CD4-positive, alpha-beta memory T cell (primary cell): Measurements from ENCODE around the gene FBXO2. TPM values are rescaled to one million over a fixed set of nuclear protein-coding genes. Genes with fewer than 3 reads are reported as not detected.

ENCODE experiments used
- CTCF ChIA-PET: fragments of 350-600 bp; sonication (Branson Sonifier 250); formaldehyde crosslinking; loops from one replicate; lab custom pipeline; 2021; ENCODE audit warnings: inconsistent platforms; ENCODE audit not compliant: partially characterized antibody; lab: Charles Lee
- POLR2A ChIA-PET: fragments of 350-600 bp; sonication (Branson Sonifier 250); formaldehyde crosslinking; loops from one replicate; lab custom pipeline; 2021; ENCODE audit not compliant: partially characterized antibody; lab: Charles Lee
- DNase-seq, 5 donors: peaks; one replicate each; pipeline versions ENCODE4 v3.0.0 to v3.0.0-alpha.2; 2020 to 2022; ENCODE audit warnings: mixed read lengths in 1 of 5
- H3K27ac ChIP-seq: one replicate; pipeline ENCODE4 v1.7.0; 2013; ENCODE audit warnings: low read depth, low read length
- H3K27me3 ChIP-seq: 2 replicates; pipeline ENCODE4 v1.7.0; 2013; ENCODE audit warnings: mild to moderate bottlenecking, low read length, moderate library complexity; ENCODE audit not compliant: insufficient read depth
- H3K36me3 ChIP-seq: 2 replicates; pipeline ENCODE4 v1.7.0; 2013; ENCODE audit warnings: mild to moderate bottlenecking, low read length, moderate library complexity; ENCODE audit not compliant: insufficient read depth
- H3K4me1 ChIP-seq: 2 replicates; pipeline ENCODE4 v1.7.0; 2013; ENCODE audit warnings: mild to moderate bottlenecking, low read length, moderate library complexity; ENCODE audit not compliant: insufficient read depth
- H3K4me3 ChIP-seq, 2 donors: one replicate each; pipeline ENCODE4 v1.7.0; 2013; ENCODE audit warnings: low read length in 2 of 2, mild to moderate bottlenecking in 1 of 2
- H3K9me3 ChIP-seq, 2 donors: one replicate each; pipeline ENCODE4 v1.7.0; 2013; ENCODE audit warnings: low read length in 2 of 2, control low read depth in 1 of 2; ENCODE audit not compliant: control insufficient read depth in 1 of 2
- H3K27ac Mint-ChIP-seq, 7 donors: one replicate each; pipeline ENCODE4 v1.8.0; 2020 to 2021; ENCODE audit warnings: mixed read lengths in 7 of 7, mild to moderate bottlenecking in 6 of 7, inconsistent platforms in 3 of 7, moderate library complexity in 3 of 7
- H3K27me3 Mint-ChIP-seq, 2 donors: one replicate each; pipeline ENCODE4 v1.8.0; 2020 to 2021; ENCODE audit warnings: mixed read lengths in 2 of 2
- H3K36me3 Mint-ChIP-seq, 2 donors: one replicate each; pipeline ENCODE4 v1.8.0; 2020 to 2021; ENCODE audit warnings: mixed read lengths in 2 of 2, inconsistent platforms in 1 of 2, mild to moderate bottlenecking in 1 of 2
- H3K4me1 Mint-ChIP-seq, 4 donors: one replicate each; pipeline ENCODE4 v1.8.0; 2020 to 2021; ENCODE audit warnings: mixed read lengths in 4 of 4, mild to moderate bottlenecking in 1 of 4
- H3K4me3 Mint-ChIP-seq, 8 donors: one replicate each; pipeline ENCODE4 v1.8.0; 2020 to 2021; ENCODE audit warnings: mixed read lengths in 8 of 8, mild to moderate bottlenecking in 7 of 8, moderate library complexity in 6 of 8, inconsistent platforms in 3 of 8
- H3K9me3 Mint-ChIP-seq, 8 donors: one replicate each; pipeline ENCODE4 v1.8.0; 2020 to 2021; ENCODE audit warnings: mixed read lengths in 8 of 8, mild to moderate bottlenecking in 5 of 8, inconsistent platforms in 3 of 8, moderate library complexity in 1 of 8
- intact Hi-C: fragments of 100-400 bp; cut with micrococcal nuclease; formaldehyde crosslinking; loops from one replicate; pipeline ENCODE4 v1.15.1; 2023
- polyA plus RNA-seq, 2 donors: library from polyadenylated mRNA; unstranded; fragments of 300-500 nt; fragmentation: Illumina TruSeq; gene quantifications; one replicate each; pipeline ENCODE4 v1.2.3, GENCODE V29; 2021
- total RNA-seq, 2 experiments: library from RNA; stranded (reverse); gene quantifications; one replicate each; pipeline ENCODE4 v1.2.3, GENCODE V29; 2021

FBXO2 gene
- total and polyA plus RNA-seq, 4 experiments from 2014 or later, result 4.1 to 7.5 (median 4.7) TPM

DNA sequence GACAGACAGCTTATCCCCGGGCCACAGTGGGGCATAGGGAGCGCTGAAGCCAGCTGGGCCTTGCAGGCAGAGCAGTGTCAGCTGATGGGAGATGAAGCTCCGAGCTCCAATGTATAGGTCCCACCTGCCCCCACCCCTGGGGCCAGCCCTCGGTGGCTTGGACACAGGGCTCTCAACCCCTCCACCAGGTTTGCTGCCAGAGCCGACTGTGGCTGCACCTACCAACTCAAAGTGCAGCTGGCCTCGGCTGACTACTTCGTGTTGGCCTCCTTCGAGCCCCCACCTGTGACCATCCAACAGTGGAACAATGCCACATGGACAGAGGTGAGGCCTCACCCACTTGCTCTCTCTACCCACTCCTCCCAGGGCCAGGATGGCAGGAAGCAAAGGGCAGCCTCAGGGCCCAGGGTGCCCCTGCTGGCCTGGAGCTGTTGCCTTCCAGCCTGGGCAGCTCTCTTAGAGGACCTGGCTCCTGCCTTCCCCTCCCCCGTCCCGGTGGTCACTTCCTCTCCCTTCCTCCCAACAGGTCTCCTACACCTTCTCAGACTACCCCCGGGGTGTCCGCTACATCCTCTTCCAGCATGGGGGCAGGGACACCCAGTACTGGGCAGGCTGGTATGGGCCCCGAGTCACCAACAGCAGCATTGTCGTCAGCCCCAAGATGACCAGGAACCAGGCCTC lies 19.0 kb upstream of the FBXO2 start:
- Histone ChIP-seq H3K4me1 (peaks cover under 1% of the 10 kb centered on the region), H3K9me3 (no peaks in the 10 kb centered on the region), H3K36me3 (peaks cover 20% of the 10 kb centered on the region), H3K27me3 (no peaks in the 10 kb centered on the region), H3K27ac (no peak overlapping the region), H3K4me3 (no peak overlapping the region)
- Mint-ChIP-seq H3K4me1 (peaks cover 0 to 2% (median 0%) of the 10 kb centered on the region in 4 donors), H3K27me3 (no peaks in the 10 kb centered on the region), H3K27ac (peak overlapping the region in 1 of 7 donors; percentile 30), H3K9me3 (no peaks in the 10 kb centered on the region), H3K4me3 (no peak overlapping the region), H3K36me3 (peaks cover 0 to 27% of the 10 kb centered on the region in 2 donors)
- intact Hi-C loops, result no loop called here
- DNase-seq, result no peak
- CTCF ChIA-PET, result interaction anchor here (1.2 to 4.5 kb wide), 2 partner anchors 9 to 23 kb away, joined by 5 to 24 read pairs; partner anchors contain the start of gene FBXO6
- POLR2A ChIA-PET, result interaction anchor here (0.8 to 1.1 kb wide), 4 partner anchors 9 to 99 kb away, joined by 3 read pairs; no protein-coding TSS in a partner anchor

DNA sequence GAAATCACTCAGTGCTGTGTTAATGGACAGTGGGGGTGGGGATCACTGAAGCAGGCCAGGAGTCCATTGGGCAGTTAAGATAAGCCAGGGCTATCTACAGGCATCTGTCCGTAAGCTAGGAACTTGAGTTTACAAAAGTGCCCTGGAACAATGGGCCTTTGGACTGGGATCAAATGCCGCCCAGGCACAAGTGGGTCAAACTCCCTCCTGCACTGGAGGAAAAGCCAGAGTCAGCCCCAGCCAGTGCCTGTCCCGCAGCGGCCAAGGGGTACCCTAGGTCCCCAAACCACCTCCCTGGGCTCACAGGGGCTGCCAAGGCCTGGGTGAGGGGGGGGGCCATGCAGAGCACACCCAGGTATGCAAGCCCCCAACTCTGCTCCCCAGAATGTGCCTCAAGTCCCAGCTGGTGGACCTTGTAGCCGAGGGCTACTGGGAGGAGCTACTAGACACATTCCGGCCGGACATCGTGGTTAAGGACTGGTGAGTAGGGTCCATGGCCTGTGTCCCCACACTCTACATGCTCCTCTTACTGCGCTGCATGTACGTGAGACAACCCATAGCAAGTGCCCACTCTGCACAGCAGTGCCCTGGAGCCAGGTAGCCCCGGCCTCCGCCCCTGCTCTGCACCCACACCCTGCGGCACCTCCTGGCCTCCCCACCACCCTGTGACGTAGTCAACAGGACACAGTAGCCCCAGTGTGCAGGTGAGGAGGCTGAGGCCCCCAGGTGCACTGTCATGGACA lies 17.5 kb upstream of the FBXO2 start:
- no peaks in the 10 kb centered on the region for H3K27me3 Mint-ChIP-seq
- no peak overlapping the region for H3K4me3 ChIP-seq
- no peak overlapping the region for H3K27ac Mint-ChIP-seq
- peaks cover 0 to 27% of the 10 kb centered on the region in 2 donors for H3K36me3 Mint-ChIP-seq
- H3K9me3 ChIP-seq, result no peaks in the 10 kb centered on the region
- ChIA-PET CTCF (interaction anchor here (4.5 kb wide), 1 partner anchor 7 kb away, joined by 24 read pairs; the partner anchor contains the start of gene FBXO6), POLR2A (no interaction called here)
- H3K4me1 ChIP-seq, result no peaks in the 10 kb centered on the region
- no peaks in the 10 kb centered on the region for H3K9me3 Mint-ChIP-seq
- no peak overlapping the region for H3K27ac ChIP-seq
- peaks cover 0 to 2% (median 0%) of the 10 kb centered on the region in 4 donors for H3K4me1 Mint-ChIP-seq
- DNase-seq, result no peak
- H3K4me3 Mint-ChIP-seq, result no peak overlapping the region
- H3K36me3 ChIP-seq, result peaks cover 16% of the 10 kb centered on the region
- intact Hi-C loops, result no loop called here
- no peaks in the 10 kb centered on the region for H3K27me3 ChIP-seq

DNA sequence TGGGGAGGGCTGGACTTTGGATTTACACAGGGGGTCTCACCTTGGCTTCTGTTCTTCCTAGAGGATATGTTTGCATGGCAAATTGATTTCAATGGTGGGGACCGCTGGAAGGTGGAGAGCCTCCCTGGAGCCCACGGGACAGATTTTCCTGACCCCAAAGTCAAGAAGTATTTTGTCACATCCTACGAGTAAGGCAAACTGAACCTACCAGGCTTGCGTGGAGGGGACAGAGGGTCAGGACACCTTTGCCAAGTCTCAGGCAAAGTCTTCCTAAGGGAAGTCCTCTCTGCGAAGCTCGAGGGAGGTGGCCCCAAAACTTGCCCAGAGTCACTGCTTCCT lies 16.9 kb upstream of the FBXO2 start:
- no peak overlapping the region for H3K27ac ChIP-seq
- no peak overlapping the region for H3K27ac Mint-ChIP-seq
- H3K9me3 ChIP-seq, result no peaks in the 10 kb centered on the region
- H3K36me3 Mint-ChIP-seq, result peaks cover 0 to 27% of the 10 kb centered on the region in 2 donors
- POLR2A ChIA-PET, result no interaction called here
- H3K4me1 Mint-ChIP-seq, result peaks cover 0 to 2% (median 0%) of the 10 kb centered on the region in 4 donors
- intact Hi-C loops, result no loop called here
- H3K4me1 ChIP-seq, result no peaks in the 10 kb centered on the region
- no peak for DNase-seq
- H3K27me3 ChIP-seq, result no peaks in the 10 kb centered on the region
- no peaks in the 10 kb centered on the region for H3K27me3 Mint-ChIP-seq
- H3K36me3 ChIP-seq, result peaks cover 16% of the 10 kb centered on the region
- CTCF ChIA-PET, result no interaction called here
- no peaks in the 10 kb centered on the region for H3K9me3 Mint-ChIP-seq
- H3K4me3 Mint-ChIP-seq, result no peak overlapping the region
- no peak overlapping the region for H3K4me3 ChIP-seq

DNA sequence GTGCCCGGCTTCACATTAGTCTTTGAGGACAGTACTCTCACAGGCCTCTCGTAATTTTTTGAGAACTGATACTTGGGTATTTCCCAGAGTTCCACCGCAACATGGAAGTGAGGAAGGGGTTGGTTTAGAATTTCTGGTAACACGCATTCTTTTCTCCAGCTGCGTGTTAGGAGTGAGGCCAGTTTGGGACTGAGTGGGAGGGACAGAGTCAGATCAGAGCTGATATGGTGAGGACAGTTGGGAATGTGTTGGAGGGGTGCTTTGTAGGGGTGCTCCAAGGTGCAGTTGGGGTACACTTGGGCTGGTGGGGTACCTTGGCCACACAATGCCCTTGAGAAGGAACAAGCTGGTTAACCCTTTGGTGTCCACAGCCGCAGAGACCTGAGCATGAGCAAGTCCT lies 16.5 kb upstream of the FBXO2 start:
- H3K4me1 Mint-ChIP-seq, result peaks cover 0 to 2% (median 0%) of the 10 kb centered on the region in 4 donors
- Histone ChIP-seq H3K36me3 (peaks cover 13% of the 10 kb centered on the region), H3K27ac (no peak overlapping the region), H3K27me3 (no peaks in the 10 kb centered on the region), H3K4me3 (no peak overlapping the region), H3K9me3 (no peaks in the 10 kb centered on the region), H3K4me1 (no peaks in the 10 kb centered on the region)
- H3K4me3 Mint-ChIP-seq, result no peak overlapping the region
- no peak for DNase-seq
- intact Hi-C loops, result no loop called here
- CTCF ChIA-PET, result no interaction called here
- H3K27me3 Mint-ChIP-seq, result no peaks in the 10 kb centered on the region
- H3K9me3 Mint-ChIP-seq, result no peaks in the 10 kb centered on the region
- peaks cover 0 to 26% of the 10 kb centered on the region in 2 donors for H3K36me3 Mint-ChIP-seq
- no peak overlapping the region for H3K27ac Mint-ChIP-seq
- POLR2A ChIA-PET, result no interaction called here

DNA sequence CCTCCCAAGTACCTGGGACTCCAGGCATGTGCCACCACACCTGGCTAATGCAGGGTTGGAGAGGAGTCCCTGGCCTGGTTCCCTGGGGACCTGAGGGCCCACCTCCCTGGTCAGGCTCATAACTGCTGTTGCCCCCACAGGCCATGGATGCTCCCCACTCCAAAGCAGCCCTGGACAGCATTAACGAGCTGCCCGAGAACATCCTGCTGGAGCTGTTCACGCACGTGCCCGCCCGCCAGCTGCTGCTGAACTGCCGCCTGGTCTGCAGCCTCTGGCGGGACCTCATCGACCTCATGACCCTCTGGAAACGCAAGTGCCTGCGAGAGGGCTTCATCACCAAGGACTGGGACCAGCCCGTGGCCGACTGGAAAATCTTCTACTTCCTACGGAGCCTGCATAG lies 14.3 kb upstream of the FBXO2 start:
- Mint-ChIP-seq H3K27ac (no peak overlapping the region), H3K4me3 (peak overlapping the region in 1 of 8 donors; percentile 52), H3K9me3 (no peaks in the 10 kb centered on the region), H3K27me3 (no peaks in the 10 kb centered on the region), H3K36me3 (peaks cover 0 to 10% of the 10 kb centered on the region in 2 donors), H3K4me1 (peaks cover 0 to 2% (median 0%) of the 10 kb centered on the region in 4 donors)
- no peak overlapping the region for H3K27ac ChIP-seq
- ChIA-PET CTCF (interaction anchor here (1.3 kb wide), 1 partner anchor 13 kb away, joined by 4 read pairs; no protein-coding TSS in a partner anchor), POLR2A (no interaction called here)
- H3K4me3 ChIP-seq, result no peak overlapping the region
- no peaks in the 10 kb centered on the region for H3K9me3 ChIP-seq
- DNase-seq, result no peak
- peaks cover 4% of the 10 kb centered on the region for H3K4me1 ChIP-seq
- no peaks in the 10 kb centered on the region for H3K27me3 ChIP-seq
- intact Hi-C loops, result no loop called here
- H3K36me3 ChIP-seq, result peaks cover 7% of the 10 kb centered on the region

DNA sequence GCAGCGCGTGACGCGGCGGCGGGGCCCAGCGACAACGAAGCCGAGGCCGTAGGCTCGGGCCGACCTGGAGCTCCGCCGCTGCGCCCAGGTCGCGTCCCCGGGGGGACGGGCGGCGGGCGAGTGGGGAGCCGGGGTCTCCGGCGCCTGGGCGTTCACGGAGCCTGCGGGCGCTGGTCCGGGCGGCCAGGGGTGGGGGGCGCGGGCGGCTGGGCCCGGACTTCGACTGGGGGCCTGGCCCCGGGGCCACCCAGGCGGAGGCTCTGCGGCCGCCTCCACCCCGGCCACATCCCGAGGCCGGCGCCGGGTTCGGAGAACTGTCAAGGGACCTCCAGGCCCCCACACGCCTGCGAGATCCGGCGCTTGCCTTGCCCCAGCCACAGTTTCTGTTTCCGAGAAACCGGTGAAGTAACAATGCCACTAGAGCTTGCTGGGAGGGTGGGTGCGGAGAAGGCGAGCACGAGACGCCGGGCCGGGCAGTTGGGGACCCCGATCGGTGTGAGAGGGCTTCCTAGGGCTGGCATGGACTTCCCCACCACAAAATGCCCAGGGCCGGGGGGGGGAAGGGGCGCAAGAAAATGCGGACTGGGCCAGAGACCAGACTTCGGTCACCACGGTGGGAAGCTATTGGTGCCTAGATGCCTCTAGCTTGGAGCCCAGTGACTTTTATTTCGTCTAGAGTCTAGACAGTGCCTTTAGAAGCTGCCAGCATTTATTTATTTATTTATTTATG lies 10.3 kb upstream of the FBXO2 start:
- peak in 3 of 5 donors; percentile 32 to 45 (median 43) for DNase-seq
- H3K4me3 ChIP-seq, result peak overlapping the region; percentile 42 to 71
- ChIA-PET POLR2A (interaction anchor here (0.8 to 3.9 kb wide), 19 partner anchors 12 to 652 kb away, joined by 3 to 73 read pairs (median 6); partner anchors contain the start of genes AGTRAP, CLCN6, FBXO2 and FBXO44), CTCF (interaction anchor here (1.0 to 8.4 kb wide), 17 partner anchors 10 to 627 kb away, joined by 3 to 96 read pairs (median 10); partner anchors contain the start of genes AGTRAP, FBXO2, FBXO44 and MAD2L2)
- peak overlapping the region; percentile 84 to 91 (median 88) for H3K4me3 Mint-ChIP-seq
- no peaks in the 10 kb centered on the region for H3K36me3 ChIP-seq
- intact Hi-C loops, result loop anchor here (1.0 kb wide), 4 partner anchors 10 to 85 kb away; partner anchors contain the start of genes FBXO2, FBXO44 and MAD2L2
- peak overlapping the region; percentile 75 to 92 (median 82) for H3K27ac Mint-ChIP-seq
- H3K9me3 Mint-ChIP-seq, result no peaks in the 10 kb centered on the region
- peaks cover 6 to 22% of the 10 kb centered on the region in 2 donors for H3K36me3 Mint-ChIP-seq
- H3K27me3 ChIP-seq, result no peaks in the 10 kb centered on the region
- no peaks in the 10 kb centered on the region for H3K27me3 Mint-ChIP-seq
- no peaks in the 10 kb centered on the region for H3K4me1 Mint-ChIP-seq
- no peaks in the 10 kb centered on the region for H3K9me3 ChIP-seq
- peak overlapping the region; percentile 61 for H3K27ac ChIP-seq
- peaks cover 7% of the 10 kb centered on the region for H3K4me1 ChIP-seq
